H1 (cell line): ENCODE data around the gene DEXI.

Source experiments
- CTCF ChIP-seq, 3 experiments: IDR thresholded peaks; 1 replicate in 2 of 3; 2 replicates in 1 of 3; pipeline versions ENCODE4 v1.5.1 to v1.6.1; 2011; ENCODE audit warnings: low read length in 3 of 3, mild to moderate bottlenecking in 3 of 3, inconsistent platforms in 2 of 3, low read depth in 1 of 3, moderate library complexity in 1 of 3; ENCODE audit not compliant: insufficient read depth in 1 of 3; ENCODE audit errors: control extremely low read depth in 1 of 3
- POLR2A ChIP-seq, 2 experiments: IDR thresholded peaks; 1 replicate in 1 of 2; 2 replicates in 1 of 2; pipeline ENCODE4 v1.6.1; 2011; ENCODE audit warnings: low read depth in 2 of 2, low read length in 2 of 2, mild to moderate bottlenecking in 2 of 2; ENCODE audit errors: control extremely low read depth in 1 of 2

DNA sequence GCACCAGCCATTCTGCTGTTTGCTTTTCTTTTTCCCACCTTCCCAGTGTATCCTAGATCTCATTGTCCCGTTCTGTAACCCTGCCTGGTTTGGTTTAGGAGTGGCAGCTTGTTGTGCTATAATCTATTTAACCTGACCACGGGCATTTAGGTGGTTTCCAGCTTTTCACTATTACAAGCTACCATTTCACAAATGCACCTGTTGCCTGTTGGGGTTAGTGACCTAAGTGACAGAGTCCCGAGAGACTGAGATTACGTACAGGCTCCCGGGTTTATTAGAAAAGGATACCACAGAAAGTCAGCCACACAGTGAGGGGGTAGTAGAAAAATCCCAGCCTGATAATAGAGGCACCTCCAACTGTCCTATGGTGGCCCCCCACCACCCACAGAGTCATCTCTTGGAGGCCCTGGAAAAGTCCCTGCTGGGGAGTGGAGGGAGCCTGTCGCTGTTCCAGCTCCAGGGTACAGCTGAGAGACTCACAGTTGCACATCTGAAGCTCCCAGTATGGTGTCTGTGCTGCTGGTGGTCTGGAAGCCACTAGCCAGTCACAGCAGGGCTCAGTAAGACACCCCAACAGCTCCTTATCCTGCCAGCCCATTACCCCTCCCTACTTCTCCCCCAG lies 23.3 kb upstream of the DEXI start:
- TF ChIP-seq CTCF (IDR thresholded peaks at IDR 0.05; ENCODE audit: control extremely low read depth in 1 of 3, insufficient read depth in 1 of 3, low read depth in 1 of 3, low read length in 3 of 3) (no peak), POLR2A (IDR thresholded peaks at IDR 0.05; ENCODE audit: control extremely low read depth in 1 of 2, low read depth in 2 of 2, low read length in 2 of 2) (no peak)
